Measurements from ENCODE around the gene CTXND1. TPM values are rescaled to one million over a fixed set of nuclear protein-coding genes. Genes with fewer than 3 reads are reported as not detected.

Gene CTXND1
- total RNA-seq, 1 experiment from 2014 or later, result not detected

DNA sequence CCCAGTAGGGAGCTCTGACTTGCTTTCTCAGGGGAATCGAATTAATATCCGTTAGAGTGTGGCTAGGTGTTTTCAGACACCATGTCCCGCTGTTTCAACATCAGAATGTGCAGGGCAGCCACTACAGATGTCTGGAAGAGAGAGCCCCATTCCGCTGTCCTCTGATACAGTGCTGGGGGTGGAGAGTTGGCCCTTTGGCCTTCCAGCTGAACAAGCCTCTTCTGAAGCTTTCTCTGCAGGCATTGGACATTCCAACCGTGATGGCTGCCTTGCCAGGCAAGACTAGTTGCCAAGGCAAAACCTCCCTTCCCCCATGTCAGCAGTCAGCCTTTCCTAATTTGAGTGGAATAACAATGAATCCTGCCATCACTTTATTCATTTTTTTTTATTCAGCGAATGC lies 97.7 kb downstream of the CTXND1 start:
- ATAC-seq, result no peak
- H3K4me3 ChIP-seq (ENCODE audit: low read length), result no peak overlapping the region
- POLR2A ChIA-PET (ENCODE audit: unreplicated experiment), result no interaction called here
- H3F3A ChIP-seq (ENCODE audit: low read length, unreplicated experiment), result no peaks in the 10 kb centered on the region
- H3K9ac ChIP-seq (ENCODE audit: low read length), result no peak overlapping the region
- no peak for TF ChIP-seq EZH2 (IDR thresholded peaks at IDR 0.05; ENCODE audit: low read length, unreplicated experiment)
- TF ChIP-seq EZH2phosphoT487 (IDR thresholded peaks at IDR 0.05; ENCODE audit: borderline replicate concordance, low read length), result no peak
- TF ChIP-seq, protein P1, sequence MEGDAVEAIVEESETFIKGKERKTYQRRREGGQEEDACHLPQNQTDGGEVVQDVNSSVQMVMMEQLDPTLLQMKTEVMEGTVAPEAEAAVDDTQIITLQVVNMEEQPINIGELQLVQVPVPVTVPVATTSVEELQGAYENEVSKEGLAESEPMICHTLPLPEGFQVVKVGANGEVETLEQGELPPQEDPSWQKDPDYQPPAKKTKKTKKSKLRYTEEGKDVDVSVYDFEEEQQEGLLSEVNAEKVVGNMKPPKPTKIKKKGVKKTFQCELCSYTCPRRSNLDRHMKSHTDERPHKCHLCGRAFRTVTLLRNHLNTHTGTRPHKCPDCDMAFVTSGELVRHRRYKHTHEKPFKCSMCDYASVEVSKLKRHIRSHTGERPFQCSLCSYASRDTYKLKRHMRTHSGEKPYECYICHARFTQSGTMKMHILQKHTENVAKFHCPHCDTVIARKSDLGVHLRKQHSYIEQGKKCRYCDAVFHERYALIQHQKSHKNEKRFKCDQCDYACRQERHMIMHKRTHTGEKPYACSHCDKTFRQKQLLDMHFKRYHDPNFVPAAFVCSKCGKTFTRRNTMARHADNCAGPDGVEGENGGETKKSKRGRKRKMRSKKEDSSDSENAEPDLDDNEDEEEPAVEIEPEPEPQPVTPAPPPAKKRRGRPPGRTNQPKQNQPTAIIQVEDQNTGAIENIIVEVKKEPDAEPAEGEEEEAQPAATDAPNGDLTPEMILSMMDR (conservative IDR thresholded peaks at IDR 0.05; ENCODE audit: low read depth, low read length), result no peak
- no peak for DNase-seq
- H3K9me2 ChIP-seq (replicated peaks; ENCODE audit: low read length), result no peaks in the 10 kb centered on the region
- no peak overlapping the region for H2AFZ ChIP-seq (ENCODE audit: low read length)
- peak overlapping the region; percentile 93 for H3K4me2 ChIP-seq (ENCODE audit: low read length)
- H3K27ac ChIP-seq (ENCODE audit: low read length), result no peak overlapping the region
- CTCF ChIA-PET, result no interaction called here
- intact Hi-C loops (cut with micrococcal nuclease), result loop anchor here (5.0 kb wide), 1 partner anchor 82 kb away; no protein-coding TSS in a partner anchor
- H3K36me3 ChIP-seq (ENCODE audit: low read depth, low read length), result peaks cover 5% of the 10 kb centered on the region
- peaks cover 27% of the 10 kb centered on the region for H3K79me2 ChIP-seq (ENCODE audit: low read length)
- no peaks in the 10 kb centered on the region for H3K9me3 ChIP-seq (ENCODE audit: low read length)
- no peaks in the 10 kb centered on the region for H4K20me1 ChIP-seq (ENCODE audit: low read length)
- peaks cover 9% of the 10 kb centered on the region; the same call in 1 of the 2 replicates for H3K4me1 ChIP-seq (ENCODE audit: insufficient read depth, low read length)
- H3K27me3 ChIP-seq (ENCODE audit: low read length), result no peaks in the 10 kb centered on the region
- BruUV-seq (replicated peaks), result no TSS peak

GRCh38 chr15:80153900-80154299 lies 98.1 kb downstream of the CTXND1 start:
- no peaks in the 10 kb centered on the region for H4K20me1 ChIP-seq (ENCODE audit: low read length)
- no peaks in the 10 kb centered on the region for H3K9me2 ChIP-seq (replicated peaks; ENCODE audit: low read length)
- H2AFZ ChIP-seq (ENCODE audit: low read length), result no peak overlapping the region
- H3K4me1 ChIP-seq (ENCODE audit: insufficient read depth, low read length), result peaks cover 9% of the 10 kb centered on the region; the same call in 1 of the 2 replicates
- 0 out of 2 replicates have a peak overlapping the region, but pooled peaks have one; percentile 76 for H3K9ac ChIP-seq (ENCODE audit: low read length)
- DNase-seq (no peak), ATAC-seq (no peak)
- TF ChIP-seq EZH2phosphoT487 (IDR thresholded peaks at IDR 0.05; ENCODE audit: borderline replicate concordance, low read length) (no peak), EZH2 (IDR thresholded peaks at IDR 0.05; ENCODE audit: low read length, unreplicated experiment) (no peak)
- TF ChIP-seq, protein P1 (conservative IDR thresholded peaks at IDR 0.05; ENCODE audit: low read depth, low read length), result no peak
- H3K27ac ChIP-seq (ENCODE audit: low read length), result no peak overlapping the region
- POLR2A ChIA-PET (ENCODE audit: unreplicated experiment), result no interaction called here
- no TSS peak for BruUV-seq (replicated peaks)
- intact Hi-C loops (cut with micrococcal nuclease), result loop anchor here (5.0 kb wide), 1 partner anchor 82 kb away; no protein-coding TSS in a partner anchor
- no peaks in the 10 kb centered on the region for H3F3A ChIP-seq (ENCODE audit: low read length, unreplicated experiment)
- no peaks in the 10 kb centered on the region for H3K27me3 ChIP-seq (ENCODE audit: low read length)
- H3K36me3 ChIP-seq (ENCODE audit: low read depth, low read length), result peaks cover 5% of the 10 kb centered on the region
- H3K79me2 ChIP-seq (ENCODE audit: low read length), result peaks cover 27% of the 10 kb centered on the region
- H3K9me3 ChIP-seq (ENCODE audit: low read length), result no peaks in the 10 kb centered on the region
- H3K4me2 ChIP-seq (ENCODE audit: low read length), result peak overlapping the region; percentile 93
- peak overlapping the region; percentile 82 for H3K4me3 ChIP-seq (ENCODE audit: low read length)
- CTCF ChIA-PET, result interaction anchor here (0.6 kb wide), 1 partner anchor 20 kb away, joined by 4 read pairs; no protein-coding TSS in a partner anchor

All from PC-3 (cell line).